ENCODE measurements around the gene CHMP1A. TPM values are rescaled to one million over a fixed set of nuclear protein-coding genes. Genes with fewer than 3 reads are reported as not detected.

Gene CHMP1A
- polyA plus RNA-seq, 12 donors, result 32.7 to 61.0 (median 45.6) TPM; not detected in 1

- no peak for DNase-seq
Observed at GRCh38 chr16:89607453-89607852, 50.1 kb downstream of the CHMP1A start.

GRCh38 chr16:89606006-89606405 lies 51.5 kb downstream of the CHMP1A start:
- DNase-seq, result no peak

GRCh38 chr16:89605186-89605970 lies 52.1 kb downstream of the CHMP1A start:
- DNase-seq, result no peak

- no peak for DNase-seq
Observed at GRCh38 chr16:89604764-89605163, 52.7 kb downstream of the CHMP1A start.

GRCh38 chr16:89602952-89603590 lies 54.4 kb downstream of the CHMP1A start:
- DNase-seq, result no peak

GRCh38 chr16:89602273-89602951 lies 55.1 kb downstream of the CHMP1A start:
- DNase-seq, result no peak

GRCh38 chr16:89601906-89602272 lies 55.6 kb downstream of the CHMP1A start:
- DNase-seq, result no peak

- no peak for DNase-seq
Observed at GRCh38 chr16:89600956-89601355, 56.6 kb downstream of the CHMP1A start.

- no peak for DNase-seq
Observed at GRCh38 chr16:89600427-89600826, 57.1 kb downstream of the CHMP1A start.

GRCh38 chr16:89599902-89600301 lies 57.6 kb downstream of the CHMP1A start:
- no peak for DNase-seq

GRCh38 chr16:89599451-89599858 lies 58.1 kb downstream of the CHMP1A start:
- DNase-seq, result no peak

- no peak for DNase-seq
Observed at GRCh38 chr16:89598199-89598598, 59.3 kb downstream of the CHMP1A start.

GRCh38 chr16:89596957-89597649 lies 60.4 kb downstream of the CHMP1A start:
- no peak for DNase-seq

GRCh38 chr16:89596061-89596689 lies 61.3 kb downstream of the CHMP1A start:
- DNase-seq, result no peak

- DNase-seq, result no peak
Observed at GRCh38 chr16:89595330-89596060, 62.0 kb downstream of the CHMP1A start.

Other genes starting within 250 kb of the CHMP1A start
- 100 to 1,000 TPM in 2 of 12 donors, 10 to 100 TPM in 9, not detected in 1; 52.0 to 116 (median 61.1) TPM for gene ANKRD11, start 167.1 kb downstream of the CHMP1A start, polyA plus RNA-seq (ENCODE audit: insufficient read length in 12 of 12)
- gene SPG7, start 149.3 kb downstream of the CHMP1A start, polyA plus RNA-seq (ENCODE audit: insufficient read length in 12 of 12), result 100 to 1,000 TPM in 1 of 12 donors, 10 to 100 TPM in 10, not detected in 1; 48.3 to 103 (median 64.5) TPM
- 1,000 to 10,000 TPM; 1,406 to 4,683 (median 3,152) TPM for gene RPL13, start 97.0 kb downstream of the CHMP1A start, polyA plus RNA-seq (ENCODE audit: insufficient read length in 12 of 12)
- 1 to 10 TPM in 1 of 12 donors, under 1 TPM in 4, not detected in 7; 0.17 to 1.8 (median 0.29) TPM for gene CPNE7, start 82.0 kb downstream of the CHMP1A start, polyA plus RNA-seq (ENCODE audit: insufficient read length in 12 of 12)
- gene DPEP1, start 44.1 kb downstream of the CHMP1A start, polyA plus RNA-seq (ENCODE audit: insufficient read length in 12 of 12), result 1 to 10 TPM in 3 of 12 donors, under 1 TPM in 7, not detected in 2; 0.30 to 4.1 (median 0.76) TPM
- gene SPATA33, start 128 bp upstream of the CHMP1A start, polyA plus RNA-seq (ENCODE audit: insufficient read length in 12 of 12), result 1 to 10 TPM in 11 of 12 donors, not detected in 1; 2.2 to 9.3 (median 5.2) TPM
- 10 to 100 TPM in 11 of 12 donors, not detected in 1; 39.0 to 72.1 (median 46.5) TPM for gene CDK10, start 29.0 kb upstream of the CHMP1A start, polyA plus RNA-seq (ENCODE audit: insufficient read length in 12 of 12)
- 1 to 10 TPM in 10 of 12 donors, not detected in 2; 1.2 to 3.3 (median 1.7) TPM for gene SPATA2L, start 44.0 kb upstream of the CHMP1A start, polyA plus RNA-seq (ENCODE audit: insufficient read length in 12 of 12)
- gene VPS9D1, start 63.2 kb upstream of the CHMP1A start, polyA plus RNA-seq (ENCODE audit: insufficient read length in 12 of 12), result 10 to 100 TPM in 4 of 12 donors, 1 to 10 TPM in 7, not detected in 1; 7.0 to 16.5 (median 9.4) TPM
- 10 to 100 TPM in 11 of 12 donors, not detected in 1; 15.7 to 35.5 (median 20.8) TPM for gene ZNF276, start 63.8 kb upstream of the CHMP1A start, polyA plus RNA-seq (ENCODE audit: insufficient read length in 12 of 12)
- gene FANCA, start 158.9 kb upstream of the CHMP1A start, polyA plus RNA-seq (ENCODE audit: insufficient read length in 12 of 12), result 10 to 100 TPM in 10 of 12 donors, 1 to 10 TPM in 1, not detected in 1; 8.4 to 31.8 (median 14.8) TPM
- 1 to 10 TPM in 11 of 12 donors, not detected in 1; 1.3 to 7.5 (median 2.8) TPM for gene SPIRE2, start 170.8 kb upstream of the CHMP1A start, polyA plus RNA-seq (ENCODE audit: insufficient read length in 12 of 12)
- 100 to 1,000 TPM in 3 of 12 donors, 10 to 100 TPM in 8, not detected in 1; 82.4 to 173 (median 90.2) TPM for gene TCF25, start 215.9 kb upstream of the CHMP1A start, polyA plus RNA-seq (ENCODE audit: insufficient read length in 12 of 12)